Embryonic facial prominence (tissue), 1 donor: ENCODE measurements around the gene HSDL2.

Source experiments
- DNase-seq: peaks from one replicate; pipeline ENCODE4 v3.0.0-alpha.2; 2016; ENCODE audit errors: extremely low spot score

Gene HSDL2

GRCh38 chr9:112446526-112446925, 66.6 kb downstream of the HSDL2 start:
- DNase-seq = no peak

DNA sequence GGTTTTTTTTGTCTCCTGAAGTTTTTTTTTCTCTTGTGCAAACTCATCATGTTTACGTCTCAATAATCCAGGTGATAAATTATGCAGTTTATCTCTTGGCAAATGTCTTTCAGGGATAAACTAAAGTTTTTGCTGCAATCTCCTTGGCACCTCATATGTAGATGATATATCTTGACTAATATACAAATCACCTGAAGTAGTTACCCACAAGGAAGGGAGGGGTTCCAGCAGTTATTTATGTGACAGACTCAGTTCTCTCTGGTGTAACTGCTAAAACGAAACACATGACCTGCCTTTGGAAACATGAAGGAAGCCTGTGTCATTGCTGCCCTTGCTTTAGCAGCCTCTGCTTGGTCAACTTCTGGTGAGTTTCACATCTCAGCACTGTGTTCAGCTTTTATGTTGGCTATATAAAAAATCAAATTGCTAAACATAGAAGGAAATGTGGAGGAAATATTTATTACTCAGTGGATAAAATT, 67.4 kb downstream of the HSDL2 start:
- DNase-seq = no peak

- no peak for DNase-seq
Observed at GRCh38 chr9:112462855-112463254, 82.9 kb downstream of the HSDL2 start.

DNA sequence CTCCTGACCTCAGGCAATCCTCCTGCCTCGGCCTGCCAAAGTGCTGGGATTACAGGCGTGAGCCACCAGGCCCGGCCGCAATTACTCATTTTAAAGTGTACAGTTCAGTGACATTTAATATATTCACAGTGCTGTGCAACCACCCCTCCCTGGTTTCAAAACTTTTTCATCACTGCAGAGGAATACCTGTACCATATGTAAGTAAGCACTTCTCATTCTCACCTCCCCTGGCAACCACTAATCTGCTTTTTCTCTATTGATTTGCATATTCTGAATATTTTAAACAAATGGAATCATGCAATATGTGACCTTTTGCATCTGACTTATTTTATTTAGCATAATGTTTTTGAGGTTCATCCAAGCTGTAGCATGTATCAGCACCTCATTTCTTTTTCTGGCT, 85.4 kb downstream of the HSDL2 start:
- no peak for DNase-seq

DNA sequence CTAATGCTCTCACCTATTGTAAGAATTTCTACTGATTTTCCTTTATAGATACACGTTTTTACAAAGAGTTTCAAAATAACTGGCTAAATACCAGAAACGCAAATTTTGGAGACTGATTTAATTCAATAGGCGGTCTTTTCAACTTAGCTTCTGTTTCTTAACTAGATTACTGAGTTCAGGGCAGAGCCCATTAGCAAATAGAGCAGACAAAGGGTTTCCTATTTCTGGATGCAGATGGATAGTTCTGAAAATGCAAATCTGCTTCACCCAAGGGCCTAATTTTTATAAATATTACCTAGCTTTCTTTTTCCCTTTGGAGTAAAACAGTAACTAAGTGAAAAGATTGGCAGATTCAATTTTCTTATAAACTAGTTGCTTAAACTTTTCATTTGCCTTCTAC, 93.1 kb downstream of the HSDL2 start:
- no peak for DNase-seq

DNA sequence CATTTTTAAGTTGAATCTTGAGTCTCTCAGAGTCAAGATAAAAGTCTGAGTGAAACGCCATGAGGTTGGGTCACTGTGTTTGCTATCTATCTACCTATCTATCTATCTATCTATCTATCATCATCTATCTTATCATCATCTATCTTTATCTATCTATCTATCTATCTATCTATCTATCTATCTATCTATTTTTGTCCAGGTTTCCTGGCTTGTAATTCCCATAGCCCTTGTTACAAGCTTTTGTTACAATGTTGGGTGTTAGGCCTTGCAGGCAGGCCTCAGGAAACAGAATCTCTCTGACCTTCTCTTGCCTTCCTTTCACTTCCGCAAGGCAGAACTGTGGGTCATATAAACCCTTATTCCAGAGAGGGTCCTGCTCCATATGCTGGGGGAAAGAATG, 94.1 kb downstream of the HSDL2 start:
- DNase-seq = no peak

DNA sequence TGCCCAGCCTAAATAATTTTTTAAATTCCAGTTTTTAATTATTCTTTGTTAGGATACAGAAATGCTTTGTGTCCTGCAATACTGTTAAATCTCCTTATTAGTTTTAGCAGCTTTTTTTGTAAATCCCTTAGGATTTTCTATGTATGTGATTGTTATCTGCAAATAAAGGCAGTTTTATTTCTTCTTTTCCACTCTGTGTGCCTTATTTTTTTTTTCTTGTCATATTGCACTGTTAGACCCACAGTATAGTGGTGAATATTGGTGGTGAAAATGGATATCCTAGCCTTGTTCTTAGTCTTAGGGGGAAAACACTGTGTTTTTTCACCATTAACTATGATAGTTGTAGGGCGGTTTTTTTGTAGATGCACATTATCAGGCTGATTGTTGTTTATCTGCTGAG, 95.4 kb downstream of the HSDL2 start:
- no peak for DNase-seq

DNA sequence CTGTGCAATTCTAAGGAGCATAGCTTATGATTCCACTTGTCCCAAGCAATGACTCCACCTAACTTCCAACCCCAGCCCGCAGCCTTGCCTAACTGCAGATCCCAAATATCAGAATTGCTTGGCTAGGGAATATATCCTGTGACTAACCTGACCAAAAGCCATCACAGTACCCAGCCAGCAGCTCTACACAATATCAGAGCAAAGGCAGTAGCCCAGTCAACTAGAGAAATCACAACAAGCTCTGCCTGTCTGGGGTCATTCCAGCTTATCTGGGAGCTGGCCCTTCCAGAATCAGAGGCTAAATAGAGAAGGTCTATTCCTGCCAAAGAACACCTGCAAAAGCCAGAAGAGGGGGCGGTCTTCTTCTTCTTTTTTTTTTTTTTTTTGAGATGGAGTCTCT, 97.4 kb downstream of the HSDL2 start:
- DNase-seq = no peak

DNA sequence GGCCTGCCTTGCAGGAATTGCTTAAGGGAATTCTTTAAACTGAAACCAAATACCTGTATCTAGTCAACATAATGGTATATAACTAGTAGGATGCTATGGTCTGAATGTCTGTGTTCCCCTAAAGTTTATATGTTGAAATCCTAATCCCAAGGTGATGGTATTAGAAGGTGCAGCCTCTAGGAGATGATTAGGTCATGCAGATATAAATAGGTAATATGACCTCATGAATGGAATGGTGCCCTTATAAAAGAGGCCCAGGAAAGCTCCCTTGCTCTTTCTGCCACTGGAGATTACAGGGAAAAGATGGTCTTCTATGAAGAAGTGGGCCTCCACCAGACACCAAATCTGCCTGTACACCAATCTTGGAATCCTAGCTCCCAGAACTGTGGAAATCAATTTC, 99.3 kb downstream of the HSDL2 start:
- DNase-seq = no peak

- no peak for DNase-seq
Observed at GRCh38 chr9:112484607-112485006, 104.7 kb downstream of the HSDL2 start.

- DNase-seq = no peak
Observed at GRCh38 chr9:112485574-112485973, 105.7 kb downstream of the HSDL2 start.

DNA sequence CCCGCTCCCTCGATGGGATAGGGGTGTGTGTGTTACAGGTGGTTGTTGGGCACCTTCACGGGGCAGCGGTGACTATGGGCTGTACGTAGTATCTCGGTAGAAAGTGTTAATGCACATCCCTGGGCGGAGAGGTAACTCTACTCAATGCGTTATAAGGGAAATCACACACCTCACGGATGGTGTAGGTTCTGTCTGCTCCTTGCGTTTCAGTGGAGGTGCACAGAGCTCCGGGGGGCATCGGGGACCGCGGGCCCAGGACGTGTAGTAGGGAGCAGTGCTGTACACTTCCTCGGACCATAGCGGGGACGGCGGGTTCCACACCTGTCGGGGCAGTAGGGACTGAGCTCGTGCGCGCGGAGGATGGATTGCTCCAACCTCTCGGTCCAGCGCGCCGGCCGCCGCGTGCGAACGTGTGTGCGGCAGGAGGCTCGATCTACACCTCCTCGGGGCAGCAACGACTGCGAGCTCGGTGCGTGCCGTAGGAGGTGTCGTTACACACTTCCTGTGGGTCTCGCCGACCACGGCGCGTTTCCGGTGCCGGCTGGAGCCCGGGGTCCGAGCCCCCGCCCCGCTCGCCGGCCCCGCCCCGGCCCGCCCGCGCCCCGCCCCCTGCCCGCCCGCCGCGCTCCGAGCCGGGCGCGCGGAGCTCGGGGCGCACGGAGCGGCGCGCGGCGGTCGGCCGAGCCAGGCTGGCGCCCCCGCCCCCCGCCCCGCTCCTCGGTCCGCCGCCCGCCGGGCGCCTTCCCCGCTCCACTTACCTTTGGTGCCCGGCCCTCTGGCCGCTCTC, 106.5 kb downstream of the HSDL2 start, which contains the start of gene KIAA1958:
Gene KIAA1958, plus strand, starts transcription at position 607 of the 787 bp plus-strand sequence. CDS start 87,254 bp downstream, outside the sequence.
- peak; percentile 27 for DNase-seq

- peak; percentile 53 for DNase-seq
Observed at GRCh38 chr9:112487008-112487798, 107.3 kb downstream of the HSDL2 start.

- no peak for DNase-seq
Observed at GRCh38 chr9:112487799-112488340, 108.0 kb downstream of the HSDL2 start.

DNA sequence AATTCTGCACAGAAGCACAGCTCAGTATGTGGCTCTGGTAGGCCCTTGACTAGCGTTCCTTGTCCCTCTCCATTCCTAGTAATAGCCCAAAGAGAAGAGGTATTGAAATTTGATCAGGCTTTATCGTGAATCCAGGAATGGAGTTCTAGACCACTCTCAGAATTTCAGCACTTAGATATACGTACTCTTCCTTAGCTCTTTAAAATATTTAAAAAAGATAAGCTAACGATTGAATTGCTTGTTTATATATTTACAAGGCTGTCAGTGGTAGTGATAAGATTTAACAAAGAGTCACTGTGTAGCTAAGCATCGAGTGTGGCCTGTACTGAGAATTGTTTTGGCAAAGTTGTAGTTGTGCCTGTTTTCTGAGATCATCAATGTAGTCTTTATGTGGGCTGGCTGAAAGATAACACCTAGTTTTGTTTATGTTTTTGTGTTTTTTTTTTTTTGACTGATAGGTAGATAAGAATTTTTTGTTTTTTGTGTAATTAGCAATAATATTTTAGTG, 109.2 kb downstream of the HSDL2 start:
- no peak for DNase-seq

DNA sequence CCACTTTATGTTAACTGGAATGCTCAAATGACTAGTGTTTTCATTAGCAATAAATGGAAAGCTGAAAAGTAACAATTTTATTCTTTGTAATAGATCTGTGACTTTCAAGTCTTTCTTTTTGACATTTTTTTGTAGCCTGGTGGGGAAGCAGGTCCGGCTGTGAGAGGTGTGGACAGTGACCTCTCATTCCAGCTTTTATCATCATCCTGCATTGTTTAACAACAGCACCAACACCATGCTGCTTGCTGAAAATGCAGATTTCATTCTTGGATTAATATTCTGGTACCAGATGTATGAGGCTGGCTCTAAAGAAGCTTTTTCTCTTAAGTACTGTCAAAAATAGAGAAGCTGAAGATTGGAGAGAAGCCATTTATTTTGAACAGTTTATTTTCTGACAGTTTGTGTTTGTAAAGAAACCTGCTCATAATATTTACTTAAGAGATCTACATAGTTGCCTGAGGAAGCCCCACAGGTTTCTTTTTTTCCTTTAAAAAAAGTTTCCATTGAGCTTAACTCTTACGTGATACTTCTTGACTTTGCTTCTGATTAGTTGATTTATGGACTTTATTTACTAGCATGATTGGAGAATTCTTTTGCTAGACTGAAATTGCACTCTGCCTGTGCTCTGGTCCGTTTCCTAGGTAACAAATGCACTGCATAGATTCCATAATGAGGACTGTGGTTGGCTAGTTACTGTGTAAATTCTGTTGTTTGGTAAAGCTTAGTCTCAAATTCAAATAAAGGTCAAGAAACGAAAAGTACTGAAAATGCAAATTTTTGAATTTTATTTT, 110.2 kb downstream of the HSDL2 start:
- DNase-seq = peak; percentile 44

GRCh38 chr9:112493393-112494137, 113.7 kb downstream of the HSDL2 start:
- DNase-seq = no peak

GRCh38 chr9:112494153-112494552, 114.2 kb downstream of the HSDL2 start:
- DNase-seq = no peak

DNA sequence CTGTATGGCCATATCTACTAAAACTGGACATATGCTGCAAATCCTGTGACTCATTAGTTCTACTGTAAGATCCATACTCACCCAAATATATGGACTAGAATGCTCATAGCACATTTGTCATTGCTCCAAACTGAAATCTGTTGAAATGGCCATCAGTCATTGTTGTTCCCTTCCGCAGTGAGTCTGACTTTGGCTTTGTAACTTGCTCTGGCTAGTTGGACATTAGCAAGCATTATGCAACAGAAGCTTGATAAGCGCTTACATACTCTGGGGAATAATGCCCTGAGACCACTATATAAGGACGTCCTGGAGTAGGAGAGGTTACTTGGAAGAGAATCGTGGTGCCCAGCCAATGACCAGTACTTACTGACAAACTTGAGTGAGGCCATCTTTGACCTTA, 115.7 kb downstream of the HSDL2 start:
- no peak for DNase-seq

- DNase-seq = no peak
Observed at GRCh38 chr9:112496074-112496722, 116.3 kb downstream of the HSDL2 start.
